ENCODE results near the gene LY9.

GRCh38 chr1:160811147-160811546, 15.2 kb downstream of the LY9 start:
- TF ChIP-seq YY1 (IDR thresholded peaks at IDR 0.05; ENCODE audit: insufficient read depth, insufficient read length) = no peak
- TF ChIP-seq SUZ12 (IDR thresholded peaks at IDR 0.05; ENCODE audit: extremely low read depth, insufficient read depth, insufficient read length) = no peak
- TF ChIP-seq ZNF274 (IDR thresholded peaks at IDR 0.05; ENCODE audit: low read depth, low read length) = no peak

All from NT2/D1 (cell line).